Osteocyte (in vitro differentiated cells): ENCODE data around the gene WDR73. TPM values are rescaled to one million over a fixed set of nuclear protein-coding genes. Genes with fewer than 3 reads are reported as not detected.

Experiments used
- DNase-seq: peaks from one replicate; pipeline ENCODE4 v3.0.0; 2021; ENCODE audit warnings: mixed read lengths; ENCODE audit not compliant: unreplicated experiment; ENCODE audit errors: extremely low spot score
- H3K27ac Mint-ChIP-seq: one replicate; pipeline ENCODE4 v1.8.0; 2021; ENCODE audit warnings: mild to moderate bottlenecking, mixed read lengths; ENCODE audit not compliant: unreplicated experiment
- H3K27me3 Mint-ChIP-seq: one replicate; pipeline ENCODE4 v1.8.0; 2021; ENCODE audit warnings: mixed read lengths; ENCODE audit not compliant: unreplicated experiment
- H3K36me3 Mint-ChIP-seq: one replicate; pipeline ENCODE4 v1.8.0; 2021; ENCODE audit warnings: mixed read lengths; ENCODE audit not compliant: unreplicated experiment
- H3K4me1 Mint-ChIP-seq: one replicate; pipeline ENCODE4 v1.8.0; 2021; ENCODE audit warnings: mixed read lengths; ENCODE audit not compliant: unreplicated experiment
- H3K4me3 Mint-ChIP-seq: one replicate; pipeline ENCODE4 v1.8.0; 2021; ENCODE audit warnings: mild to moderate bottlenecking, moderate library complexity, mixed read lengths; ENCODE audit not compliant: unreplicated experiment
- H3K9me3 Mint-ChIP-seq: one replicate; pipeline ENCODE4 v1.8.0; 2021; ENCODE audit warnings: mixed read lengths; ENCODE audit not compliant: unreplicated experiment
- long read RNA-seq: library from polyadenylated mRNA; unstranded; transcript quantifications from one replicate; pipeline ENCODE4 v2.0.0, GENCODE V29; 2021
- total RNA-seq: library from RNA; stranded (reverse); gene quantifications from 2 replicates; pipeline ENCODE4 v1.2.1, GENCODE V29; 2021
- TF ChIP-seq, protein P1 (sequence below): fragments of 200-600 bp; sonication (generic); IDR thresholded peaks from 2 replicates; pipeline ENCODE4 v1.5.0; 2021; ENCODE audit warnings: antibody characterized with exemption, mild to moderate bottlenecking, moderate library complexity

The WDR73 gene
- total RNA-seq, result 22.2 and 25.2 TPM in 2 replicates
- long read RNA-seq, full-length matches to known transcripts, result 125 of 165 reads
- long read RNA-seq, partial matches to known transcripts, result 10 of 165 reads
- long read RNA-seq, other reads (novel, unspliced or antisense), result 30 of 165 reads

DNA sequence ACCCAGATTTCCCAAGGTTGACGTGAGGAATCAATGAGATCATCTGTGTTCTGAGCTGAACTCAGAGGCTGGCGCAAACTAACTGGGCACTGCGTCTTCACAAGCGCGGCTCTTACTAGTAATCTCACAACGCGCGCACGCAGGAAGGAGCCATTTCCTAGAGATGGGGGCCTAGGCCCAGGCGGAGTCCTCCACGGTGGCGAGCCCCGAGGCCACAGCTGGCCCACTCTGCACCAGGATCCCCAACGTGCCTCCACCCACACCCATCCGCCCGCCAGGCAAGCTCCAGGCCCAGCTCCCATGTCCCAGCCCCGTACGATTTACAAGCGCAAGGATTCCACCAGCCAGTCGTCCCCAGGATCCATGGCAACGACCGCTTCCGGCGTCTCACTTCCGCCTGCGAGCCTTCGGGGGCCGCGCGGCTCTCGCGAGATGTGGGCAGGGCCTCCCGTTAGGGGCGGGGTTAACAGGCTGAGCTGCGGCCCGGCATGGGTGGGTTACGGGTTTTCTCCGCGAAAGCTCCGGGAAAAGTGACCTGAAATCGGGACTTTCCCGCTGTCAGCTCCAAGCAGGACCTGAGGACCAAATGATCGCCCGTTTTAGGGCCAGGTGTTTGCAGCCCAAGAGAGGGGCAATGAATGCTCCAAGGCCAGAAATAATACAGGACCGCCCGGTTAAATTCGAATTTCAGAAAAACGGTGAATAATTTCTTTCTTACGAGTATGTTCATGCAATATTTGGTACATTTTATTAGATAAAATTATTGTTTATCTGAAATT is at the start of gene WDR73:
Gene WDR73 (minus strand): TSS at position 374 of the 779 bp plus-strand sequence. CDS start 9 bp downstream, at position 365.
- Mint-ChIP-seq H3K27ac (peak within 1 kb of the TSS; percentile 97), H3K4me1 (peaks cover 29% of the 10 kb centered on the region), H3K9me3 (no peaks in the 10 kb centered on the region), H3K36me3 (peaks cover 12% of the 10 kb centered on the region), H3K4me3 (peak within 1 kb of the TSS; percentile 97), H3K27me3 (no peaks in the 10 kb centered on the region)
- DNase-seq, result peak; percentile 99
- TF ChIP-seq, protein P1, sequence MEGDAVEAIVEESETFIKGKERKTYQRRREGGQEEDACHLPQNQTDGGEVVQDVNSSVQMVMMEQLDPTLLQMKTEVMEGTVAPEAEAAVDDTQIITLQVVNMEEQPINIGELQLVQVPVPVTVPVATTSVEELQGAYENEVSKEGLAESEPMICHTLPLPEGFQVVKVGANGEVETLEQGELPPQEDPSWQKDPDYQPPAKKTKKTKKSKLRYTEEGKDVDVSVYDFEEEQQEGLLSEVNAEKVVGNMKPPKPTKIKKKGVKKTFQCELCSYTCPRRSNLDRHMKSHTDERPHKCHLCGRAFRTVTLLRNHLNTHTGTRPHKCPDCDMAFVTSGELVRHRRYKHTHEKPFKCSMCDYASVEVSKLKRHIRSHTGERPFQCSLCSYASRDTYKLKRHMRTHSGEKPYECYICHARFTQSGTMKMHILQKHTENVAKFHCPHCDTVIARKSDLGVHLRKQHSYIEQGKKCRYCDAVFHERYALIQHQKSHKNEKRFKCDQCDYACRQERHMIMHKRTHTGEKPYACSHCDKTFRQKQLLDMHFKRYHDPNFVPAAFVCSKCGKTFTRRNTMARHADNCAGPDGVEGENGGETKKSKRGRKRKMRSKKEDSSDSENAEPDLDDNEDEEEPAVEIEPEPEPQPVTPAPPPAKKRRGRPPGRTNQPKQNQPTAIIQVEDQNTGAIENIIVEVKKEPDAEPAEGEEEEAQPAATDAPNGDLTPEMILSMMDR, result no peak

DNA sequence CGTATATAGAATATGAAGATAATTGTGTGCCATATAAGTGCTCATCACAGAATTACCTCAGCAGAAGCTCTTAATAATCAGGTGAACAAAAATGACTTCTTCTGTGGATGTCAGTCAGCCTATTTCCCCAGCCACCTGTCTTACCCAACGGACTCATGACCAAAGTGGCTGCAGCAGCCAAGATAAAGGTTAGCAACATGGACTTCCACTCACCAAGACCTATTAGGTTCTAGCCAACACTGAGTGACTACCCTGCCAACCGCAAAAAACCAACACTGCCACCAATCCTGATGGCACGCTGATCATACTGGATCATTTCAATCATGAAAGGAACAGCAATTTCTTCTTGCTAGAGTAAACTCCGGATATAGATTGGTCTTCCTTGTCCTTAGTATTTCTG is 49.7 kb upstream of the WDR73 start:
- TF ChIP-seq, protein P1, result no peak
- no peak overlapping the region for H3K27ac Mint-ChIP-seq
- no peak overlapping the region for H3K4me3 Mint-ChIP-seq
- no peaks in the 10 kb centered on the region for H3K27me3 Mint-ChIP-seq
- peak; percentile 59 for DNase-seq
- H3K36me3 Mint-ChIP-seq, result peaks cover 10% of the 10 kb centered on the region
- H3K9me3 Mint-ChIP-seq, result no peaks in the 10 kb centered on the region
- peaks cover 18% of the 10 kb centered on the region for H3K4me1 Mint-ChIP-seq

DNA sequence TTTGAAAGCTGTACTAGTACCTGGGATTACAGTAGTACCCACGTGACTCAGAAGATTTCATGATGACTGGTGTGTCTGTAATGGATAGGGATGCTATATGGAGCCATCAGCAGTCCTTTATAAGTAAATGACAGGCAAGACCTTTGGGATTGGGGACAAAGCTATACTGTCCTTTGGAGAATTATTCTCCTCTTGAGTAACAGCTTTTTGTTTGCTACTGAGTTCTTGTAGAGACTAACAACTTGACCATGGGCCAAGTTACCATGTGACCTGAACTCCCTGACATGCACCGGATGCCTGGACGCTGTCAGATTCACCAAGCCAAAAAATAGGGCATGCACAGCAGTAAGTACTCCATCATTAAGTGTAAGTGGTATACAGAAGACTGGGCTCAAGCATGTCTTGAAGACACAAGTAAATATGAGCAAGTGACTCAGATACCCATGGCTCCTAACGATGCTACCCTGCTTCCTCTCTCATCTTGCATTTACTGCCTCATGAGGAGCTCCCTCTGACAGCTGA is 48.9 kb upstream of the WDR73 start:
- DNase-seq, result no peak
- no peak overlapping the region for H3K4me3 Mint-ChIP-seq
- TF ChIP-seq, protein P1, result no peak
- no peak overlapping the region for H3K27ac Mint-ChIP-seq
- H3K27me3 Mint-ChIP-seq, result no peaks in the 10 kb centered on the region
- peaks cover 21% of the 10 kb centered on the region for H3K4me1 Mint-ChIP-seq
- H3K9me3 Mint-ChIP-seq, result no peaks in the 10 kb centered on the region
- peaks cover 3% of the 10 kb centered on the region for H3K36me3 Mint-ChIP-seq

DNA sequence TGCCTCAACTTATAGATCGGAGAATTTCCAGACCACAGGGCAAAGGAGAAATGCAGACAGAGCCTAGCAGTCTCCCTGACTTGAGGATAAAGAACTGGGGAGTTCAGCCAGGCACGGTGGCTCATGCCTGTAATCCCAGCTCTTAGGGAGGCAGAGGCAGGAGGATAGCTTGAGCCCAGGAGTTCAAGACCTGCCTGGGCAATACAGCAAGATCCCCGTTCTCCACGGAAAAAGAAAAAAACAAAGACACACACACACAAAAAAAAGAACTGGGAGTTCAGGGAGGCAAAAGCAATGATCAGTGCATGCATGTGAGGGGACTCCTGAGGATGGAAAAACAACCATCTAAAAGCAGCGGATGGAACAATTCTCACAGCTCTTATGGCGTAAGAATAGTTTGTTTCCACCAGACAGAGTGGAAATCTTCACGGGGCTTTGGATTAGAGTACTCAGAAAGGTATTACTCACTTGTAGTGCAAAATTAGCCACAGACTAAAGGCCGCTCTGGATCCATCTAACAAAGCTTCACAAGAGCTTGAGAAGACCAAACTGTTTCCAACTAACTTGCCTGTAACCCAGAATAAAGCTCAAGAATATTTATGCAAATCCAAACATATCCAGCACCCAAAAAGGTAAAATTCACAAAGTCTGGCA is 45.6 kb upstream of the WDR73 start:
- Mint-ChIP-seq H3K9me3 (no peaks in the 10 kb centered on the region), H3K27me3 (no peaks in the 10 kb centered on the region), H3K27ac (no peak overlapping the region), H3K36me3 (peaks cover 3% of the 10 kb centered on the region), H3K4me3 (no peak overlapping the region), H3K4me1 (peaks cover 24% of the 10 kb centered on the region)
- TF ChIP-seq, protein P1, result no peak
- DNase-seq, result no peak
